ENCODE data around the gene SYNJ1. TPM values are rescaled to one million over a fixed set of nuclear protein-coding genes. Genes with fewer than 3 reads are reported as not detected.

Gene SYNJ1
- total RNA-seq, 1 donor from 2014 or later = 36.8 TPM

DNA sequence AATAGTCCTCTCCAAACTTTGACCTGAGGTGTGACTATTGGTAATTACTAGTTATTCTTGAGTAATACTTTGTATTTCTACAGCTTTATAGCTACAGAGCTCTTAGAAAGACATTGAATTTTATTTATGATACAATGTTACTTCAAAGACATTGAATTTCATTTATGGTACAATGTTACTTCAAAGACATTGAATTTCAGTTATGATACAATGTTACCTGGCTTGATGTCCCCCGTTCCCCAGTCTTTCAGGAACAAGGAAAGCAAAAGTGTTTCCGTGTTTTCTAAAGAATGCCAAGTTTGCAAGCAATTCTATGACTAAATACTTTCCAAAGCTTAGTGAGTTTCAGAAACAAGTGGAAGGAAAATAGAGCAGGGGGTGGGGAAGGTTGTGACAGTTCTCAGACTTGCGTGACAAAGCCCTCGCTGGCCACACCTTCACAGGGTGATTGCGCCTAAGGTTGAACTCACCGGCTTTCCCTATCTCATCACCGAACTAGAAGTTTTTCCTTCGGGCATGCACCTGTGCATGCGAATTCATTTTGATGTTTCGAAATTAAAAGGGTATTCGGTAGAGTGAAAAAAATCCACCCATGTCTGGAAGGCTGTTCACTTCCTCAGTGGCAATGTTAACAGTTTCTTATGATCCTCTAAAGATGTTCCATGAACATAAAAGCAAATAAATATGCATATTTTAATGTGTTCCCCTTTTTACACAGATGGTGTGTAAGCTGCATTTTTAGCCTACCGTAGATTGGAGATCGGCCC is 44.7 kb upstream of the SYNJ1 start:
- peaks cover 12% of the 10 kb centered on the region for H3K27me3 Mint-ChIP-seq (ENCODE audit: unreplicated experiment)
- TF ChIP-seq, protein P1, sequence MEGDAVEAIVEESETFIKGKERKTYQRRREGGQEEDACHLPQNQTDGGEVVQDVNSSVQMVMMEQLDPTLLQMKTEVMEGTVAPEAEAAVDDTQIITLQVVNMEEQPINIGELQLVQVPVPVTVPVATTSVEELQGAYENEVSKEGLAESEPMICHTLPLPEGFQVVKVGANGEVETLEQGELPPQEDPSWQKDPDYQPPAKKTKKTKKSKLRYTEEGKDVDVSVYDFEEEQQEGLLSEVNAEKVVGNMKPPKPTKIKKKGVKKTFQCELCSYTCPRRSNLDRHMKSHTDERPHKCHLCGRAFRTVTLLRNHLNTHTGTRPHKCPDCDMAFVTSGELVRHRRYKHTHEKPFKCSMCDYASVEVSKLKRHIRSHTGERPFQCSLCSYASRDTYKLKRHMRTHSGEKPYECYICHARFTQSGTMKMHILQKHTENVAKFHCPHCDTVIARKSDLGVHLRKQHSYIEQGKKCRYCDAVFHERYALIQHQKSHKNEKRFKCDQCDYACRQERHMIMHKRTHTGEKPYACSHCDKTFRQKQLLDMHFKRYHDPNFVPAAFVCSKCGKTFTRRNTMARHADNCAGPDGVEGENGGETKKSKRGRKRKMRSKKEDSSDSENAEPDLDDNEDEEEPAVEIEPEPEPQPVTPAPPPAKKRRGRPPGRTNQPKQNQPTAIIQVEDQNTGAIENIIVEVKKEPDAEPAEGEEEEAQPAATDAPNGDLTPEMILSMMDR (IDR thresholded peaks at IDR 0.05; ENCODE audit: partially characterized antibody, unreplicated experiment) = no peak
- H3K4me1 Mint-ChIP-seq (ENCODE audit: low read depth, unreplicated experiment) = peaks cover 20% of the 10 kb centered on the region
- peaks cover 4% of the 10 kb centered on the region for H3K36me3 Mint-ChIP-seq (ENCODE audit: unreplicated experiment)
- peak overlapping the region; percentile 98 for H3K27ac Mint-ChIP-seq (ENCODE audit: unreplicated experiment)
- peak overlapping the region; percentile 100 for H3K4me3 Mint-ChIP-seq (ENCODE audit: unreplicated experiment)
- H3K9me3 Mint-ChIP-seq (ENCODE audit: unreplicated experiment) = peaks cover 16% of the 10 kb centered on the region
- no peak for DNase-seq

DNA sequence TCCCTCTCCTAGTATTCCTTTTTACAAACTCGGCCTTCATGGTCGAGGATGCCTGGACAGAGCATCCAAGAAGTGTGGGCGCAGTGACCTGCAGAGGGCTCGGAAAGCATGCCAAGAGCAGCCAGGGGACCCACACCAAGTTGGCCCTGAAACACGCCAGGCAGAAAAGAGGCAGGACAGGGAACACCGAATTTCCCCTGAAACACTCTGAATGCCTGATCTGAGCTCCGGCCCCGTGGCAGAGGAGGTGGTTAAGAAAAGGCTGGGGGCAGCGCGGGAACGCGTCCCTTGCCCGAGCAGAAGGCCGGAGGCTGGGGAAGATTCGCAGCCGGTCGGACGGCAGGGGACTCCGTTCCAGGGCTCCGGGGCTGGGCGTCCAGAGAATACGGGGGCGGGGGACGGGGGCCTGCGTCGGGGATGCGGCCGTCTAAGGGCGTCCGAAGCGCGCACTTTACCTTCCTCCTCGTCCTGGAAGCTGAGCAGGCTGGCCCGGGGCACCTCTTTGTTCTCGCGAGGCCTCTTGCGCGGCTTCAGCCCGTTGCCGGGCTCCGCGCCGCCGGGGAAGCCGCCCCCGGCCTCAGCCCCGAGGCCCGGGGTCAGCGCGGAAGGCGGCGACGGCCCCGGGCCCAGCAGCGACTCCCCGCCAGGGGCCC is 43.2 kb upstream of the SYNJ1 start:
- TF ChIP-seq, protein P1 (IDR thresholded peaks at IDR 0.05; ENCODE audit: partially characterized antibody, unreplicated experiment) = no peak
- peaks cover 12% of the 10 kb centered on the region for H3K36me3 Mint-ChIP-seq (ENCODE audit: unreplicated experiment)
- DNase-seq = peak; percentile 73
- H3K27ac Mint-ChIP-seq (ENCODE audit: unreplicated experiment) = peak overlapping the region; percentile 99
- peaks cover 23% of the 10 kb centered on the region for H3K4me1 Mint-ChIP-seq (ENCODE audit: low read depth, unreplicated experiment)
- H3K27me3 Mint-ChIP-seq (ENCODE audit: unreplicated experiment) = peaks cover 12% of the 10 kb centered on the region
- peak overlapping the region; percentile 99 for H3K4me3 Mint-ChIP-seq (ENCODE audit: unreplicated experiment)
- peaks cover 18% of the 10 kb centered on the region for H3K9me3 Mint-ChIP-seq (ENCODE audit: unreplicated experiment)

DNA sequence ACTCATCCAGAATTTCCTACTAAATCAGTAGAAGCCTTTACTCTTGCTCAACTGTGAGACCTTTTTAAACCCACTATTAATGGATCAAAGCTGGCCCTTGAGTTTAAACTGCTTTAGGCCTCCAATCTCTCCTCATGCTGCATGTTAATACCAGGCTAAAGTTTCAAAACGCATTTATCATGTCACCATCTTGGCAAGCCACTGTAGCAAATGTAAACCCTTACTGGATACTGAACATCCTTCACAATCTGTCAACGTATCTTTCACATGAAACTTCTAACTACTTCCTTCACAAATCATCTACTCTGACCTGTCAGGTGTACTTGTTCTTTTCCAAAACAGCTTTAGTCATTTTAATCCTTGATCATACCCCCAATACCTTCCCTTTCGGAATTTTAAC is 40.7 kb upstream of the SYNJ1 start:
- Mint-ChIP-seq H3K9me3 (ENCODE audit: unreplicated experiment) (peaks cover 18% of the 10 kb centered on the region), H3K36me3 (ENCODE audit: unreplicated experiment) (peaks cover 12% of the 10 kb centered on the region), H3K27ac (ENCODE audit: unreplicated experiment) (peak overlapping the region; percentile 9), H3K4me1 (ENCODE audit: low read depth, unreplicated experiment) (peaks cover 33% of the 10 kb centered on the region), H3K4me3 (ENCODE audit: unreplicated experiment) (peak overlapping the region; percentile 72), H3K27me3 (ENCODE audit: unreplicated experiment) (peaks cover 11% of the 10 kb centered on the region)
- TF ChIP-seq, protein P1 (IDR thresholded peaks at IDR 0.05; ENCODE audit: partially characterized antibody, unreplicated experiment) = no peak
- DNase-seq = no peak

DNA sequence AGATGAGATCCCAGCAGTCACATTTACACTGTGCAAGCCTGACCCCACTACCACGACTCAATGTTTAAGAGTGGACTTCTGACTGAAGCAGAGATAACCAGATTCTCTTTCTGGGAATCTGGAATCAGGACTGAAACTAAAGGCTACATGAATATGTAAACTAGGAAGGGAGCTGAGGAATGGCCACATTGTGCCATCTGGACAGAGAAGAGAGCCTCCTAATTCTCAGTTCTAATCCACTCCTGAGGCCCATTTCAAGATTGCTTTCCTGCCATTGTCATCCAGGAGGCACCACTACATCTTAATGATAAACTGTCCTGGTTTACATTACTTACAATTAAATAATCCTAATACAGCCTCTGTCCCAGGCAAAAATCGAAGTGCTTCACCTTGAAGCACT is 37.2 kb upstream of the SYNJ1 start:
- Mint-ChIP-seq H3K9me3 (ENCODE audit: unreplicated experiment) (peaks cover 1% of the 10 kb centered on the region), H3K4me3 (ENCODE audit: unreplicated experiment) (no peak overlapping the region), H3K27me3 (ENCODE audit: unreplicated experiment) (no peaks in the 10 kb centered on the region), H3K36me3 (ENCODE audit: unreplicated experiment) (peaks cover 17% of the 10 kb centered on the region), H3K4me1 (ENCODE audit: low read depth, unreplicated experiment) (peaks cover 30% of the 10 kb centered on the region), H3K27ac (ENCODE audit: unreplicated experiment) (peak overlapping the region; percentile 7)
- TF ChIP-seq, protein P1 (IDR thresholded peaks at IDR 0.05; ENCODE audit: partially characterized antibody, unreplicated experiment) = no peak
- no peak for DNase-seq

DNA sequence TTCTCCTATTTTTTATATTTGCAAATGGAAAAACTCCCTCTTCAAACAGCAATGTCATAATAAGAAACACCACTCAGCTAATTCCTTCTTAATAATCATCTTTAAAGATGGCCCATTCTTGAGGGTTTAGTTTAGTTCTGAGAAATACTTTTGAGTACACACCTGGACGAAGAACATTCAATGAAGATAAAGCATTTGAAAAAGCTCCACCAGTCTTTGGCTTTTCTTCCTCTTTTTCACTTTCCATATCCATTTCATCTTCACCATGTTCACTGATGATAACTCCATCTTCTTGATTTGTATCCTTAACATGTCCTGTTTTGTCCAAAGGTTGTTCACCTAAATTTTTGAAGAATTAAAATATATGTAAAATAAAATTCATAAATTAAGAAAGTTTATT is 36.4 kb upstream of the SYNJ1 start:
- Mint-ChIP-seq H3K4me1 (ENCODE audit: low read depth, unreplicated experiment) (peaks cover 26% of the 10 kb centered on the region), H3K27me3 (ENCODE audit: unreplicated experiment) (no peaks in the 10 kb centered on the region), H3K36me3 (ENCODE audit: unreplicated experiment) (peaks cover 17% of the 10 kb centered on the region), H3K4me3 (ENCODE audit: unreplicated experiment) (no peak overlapping the region), H3K27ac (ENCODE audit: unreplicated experiment) (no peak overlapping the region), H3K9me3 (ENCODE audit: unreplicated experiment) (peaks cover 1% of the 10 kb centered on the region)
- TF ChIP-seq, protein P1 (IDR thresholded peaks at IDR 0.05; ENCODE audit: partially characterized antibody, unreplicated experiment) = no peak
- no peak for DNase-seq

Measured in glutamatergic neuron (in vitro differentiated cells).